ENCODE measurements around the gene WNT1.

The WNT1 gene

DNA sequence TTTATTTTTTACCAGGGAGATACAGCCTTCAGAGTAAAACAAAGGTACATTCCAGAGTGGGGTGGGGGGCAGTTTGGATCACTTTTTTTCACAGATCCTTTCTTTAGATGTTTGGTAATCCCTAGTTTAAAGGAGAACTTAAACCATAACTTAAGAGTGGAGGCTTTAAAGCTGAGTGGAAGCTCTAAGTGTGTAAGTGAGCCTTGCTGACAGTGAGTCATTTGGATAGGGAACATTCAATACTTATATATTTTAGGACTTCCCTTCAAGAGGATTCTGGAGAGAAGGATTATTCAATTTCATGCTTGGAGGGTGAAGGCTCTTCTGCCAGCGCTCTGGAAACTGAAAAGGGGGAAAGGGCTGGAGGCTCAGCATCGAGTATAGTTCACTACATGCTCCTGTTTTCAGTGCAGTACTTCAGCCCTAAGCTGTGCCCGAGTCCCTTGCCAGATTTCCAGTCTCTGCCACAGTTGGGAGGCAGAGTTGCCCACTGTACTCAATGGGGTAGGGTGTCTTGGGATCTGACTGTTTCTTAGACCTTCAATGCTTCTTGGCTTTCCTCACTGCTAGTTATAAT lies 32.1 kb downstream of the WNT1 start:
- DNase-seq = no peak

DNA sequence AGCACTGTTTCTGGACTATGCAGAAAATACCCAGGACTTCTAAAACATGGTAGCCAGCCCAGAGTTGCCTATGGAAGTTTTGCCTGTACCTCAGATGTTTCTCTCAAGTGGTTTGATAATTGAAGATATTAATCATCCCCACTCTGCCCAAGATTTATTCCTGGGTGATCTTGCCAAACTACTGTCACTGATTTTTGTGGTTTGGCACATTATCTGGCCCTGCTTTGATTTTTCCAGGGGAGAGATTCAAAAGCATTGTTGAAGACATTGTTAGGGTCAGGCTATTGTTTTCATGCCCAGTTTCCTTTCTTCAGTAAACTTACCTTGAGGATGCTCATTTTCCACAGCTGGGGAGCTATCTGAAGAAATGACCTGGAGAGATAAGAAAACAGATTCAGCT lies 34.6 kb downstream of the WNT1 start:
- no peak for DNase-seq

DNA sequence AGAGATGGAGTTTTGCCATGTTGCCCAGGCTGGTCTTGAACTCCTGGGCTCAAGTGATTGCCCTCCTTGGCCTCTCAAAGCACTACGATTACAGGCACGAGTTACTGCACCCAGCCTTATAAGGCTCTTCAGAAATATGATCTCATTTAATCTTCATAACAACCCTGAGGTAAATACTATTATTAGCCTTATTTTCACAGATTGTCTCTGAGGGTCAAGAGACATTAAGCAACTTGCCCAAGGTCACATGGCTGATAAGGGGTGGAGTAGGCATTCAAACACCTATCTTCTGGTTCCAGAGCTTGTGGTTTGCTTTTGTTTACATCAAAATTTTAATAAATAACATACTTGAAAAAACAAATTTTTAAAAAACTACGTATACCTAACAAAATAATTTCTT lies 35.3 kb downstream of the WNT1 start:
- DNase-seq = no peak

DNA sequence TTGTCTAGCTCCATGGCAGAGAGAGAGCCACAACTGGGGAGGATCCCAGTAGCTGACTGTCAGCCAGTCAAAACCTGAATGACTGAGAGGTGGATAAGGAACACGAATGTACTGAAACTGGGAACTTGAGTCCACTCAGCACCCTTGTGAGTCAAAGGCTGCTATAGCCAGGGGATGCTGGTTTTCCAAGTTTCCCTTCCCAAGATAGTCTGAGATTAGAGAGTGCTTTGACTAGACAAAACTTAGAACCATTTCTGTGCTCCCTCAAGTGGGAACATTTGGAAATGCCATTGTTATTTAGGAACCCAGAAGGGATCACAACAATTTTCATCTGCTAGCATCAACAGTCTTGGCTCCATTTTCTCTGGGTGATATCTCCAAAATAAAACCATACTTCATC lies 36.4 kb downstream of the WNT1 start:
- DNase-seq = no peak

DNA sequence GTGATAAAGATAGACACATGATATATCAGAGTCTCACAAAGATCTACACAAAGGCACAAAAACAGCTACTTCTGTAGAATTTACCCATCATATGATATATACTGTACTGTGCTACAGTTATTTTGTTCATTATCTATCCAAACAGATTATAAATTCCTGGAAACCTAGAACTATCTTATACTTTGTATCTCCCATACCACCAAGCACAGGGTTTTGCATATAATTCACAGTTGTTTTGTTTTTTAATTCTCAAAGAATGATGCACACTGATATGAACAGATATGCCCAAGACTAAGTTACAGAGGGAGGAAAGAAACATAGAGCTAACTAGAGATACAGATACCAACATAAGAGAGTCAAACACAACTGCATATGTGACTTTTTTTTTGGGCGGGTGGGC lies 37.1 kb downstream of the WNT1 start:
- no peak for DNase-seq

DNA sequence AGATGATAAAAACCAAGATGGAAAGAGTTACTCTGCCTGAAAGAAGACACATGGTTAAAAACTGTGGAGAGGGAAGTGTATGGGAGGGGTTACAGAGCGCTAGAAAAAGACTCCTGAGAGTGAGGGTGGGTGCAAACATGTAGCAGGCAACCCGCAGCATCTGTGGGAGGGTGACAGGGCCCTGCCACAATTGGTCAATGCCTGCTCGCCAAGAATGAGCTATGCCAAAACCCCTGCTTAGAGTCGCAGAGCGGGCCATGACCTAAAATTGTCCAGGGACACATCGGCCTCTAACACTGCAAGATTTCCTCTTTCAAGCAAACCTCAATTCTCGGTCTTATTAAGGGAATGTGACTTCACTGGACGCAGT lies 39.8 kb downstream of the WNT1 start:
- DNase-seq = no peak

DNA sequence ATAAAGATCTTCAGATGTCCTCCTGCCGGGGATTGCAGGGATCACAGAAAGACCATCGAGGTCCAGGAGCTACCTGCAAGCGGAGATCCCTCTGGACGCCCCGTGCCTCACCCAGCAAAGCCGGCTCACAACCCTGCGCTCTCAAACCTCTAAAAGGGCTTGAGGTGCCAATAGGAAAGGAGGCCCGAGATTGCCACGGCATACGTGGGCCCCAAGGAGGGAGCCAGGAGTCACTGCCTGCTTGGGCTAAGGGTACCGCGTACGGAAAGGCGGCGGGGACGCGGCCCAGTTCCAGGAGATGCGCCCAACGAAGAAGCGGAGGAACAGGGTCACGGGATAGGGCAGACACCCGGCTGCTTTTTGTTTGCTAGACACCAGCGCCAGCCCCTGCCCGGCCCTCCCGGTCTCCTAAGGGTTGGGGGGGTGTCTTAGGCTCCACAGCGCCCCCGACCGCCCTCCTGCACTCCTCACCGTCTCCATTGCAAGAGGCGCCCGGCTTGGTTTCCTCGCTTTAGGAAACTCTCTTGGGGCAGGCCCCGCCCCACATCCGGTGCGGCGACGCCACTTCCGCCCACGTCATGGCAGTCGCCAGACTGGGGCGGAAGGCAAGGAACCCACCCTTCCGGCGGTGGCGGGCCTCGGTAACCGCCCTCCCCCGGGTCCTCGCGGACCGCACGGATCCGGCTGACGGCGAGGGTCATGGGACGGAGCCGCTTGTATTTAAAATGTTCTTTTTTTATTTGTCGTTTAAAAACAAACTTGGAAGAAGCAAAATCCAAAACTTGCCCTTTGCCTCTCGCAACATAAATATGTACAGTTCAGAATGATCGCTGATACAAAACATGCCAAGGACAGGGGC lies 40.4 kb downstream of the WNT1 start, which contains the start of gene PRKAG1:
Gene PRKAG1, minus strand, starts transcription at position 516 of the 859 bp plus-strand sequence. Its CDS starts 36 bp downstream, at position 480.
- DNase-seq = peak; percentile 87

DNA sequence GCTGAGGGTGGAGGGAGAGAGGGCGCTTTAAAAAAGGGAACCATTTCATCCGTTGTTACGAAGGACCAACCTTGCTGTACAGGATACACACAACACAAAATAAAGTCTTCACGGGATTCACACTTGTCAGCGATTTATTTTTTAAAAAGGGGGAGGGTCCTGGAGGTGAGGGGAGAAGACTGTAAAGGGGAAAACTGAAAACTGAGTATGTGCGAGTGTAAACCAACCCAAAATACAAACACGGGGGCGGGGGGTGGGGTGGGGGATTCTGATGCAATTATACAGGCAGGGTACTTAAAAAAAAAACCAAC lies 41.0 kb downstream of the WNT1 start:
- DNase-seq = no peak

DNA sequence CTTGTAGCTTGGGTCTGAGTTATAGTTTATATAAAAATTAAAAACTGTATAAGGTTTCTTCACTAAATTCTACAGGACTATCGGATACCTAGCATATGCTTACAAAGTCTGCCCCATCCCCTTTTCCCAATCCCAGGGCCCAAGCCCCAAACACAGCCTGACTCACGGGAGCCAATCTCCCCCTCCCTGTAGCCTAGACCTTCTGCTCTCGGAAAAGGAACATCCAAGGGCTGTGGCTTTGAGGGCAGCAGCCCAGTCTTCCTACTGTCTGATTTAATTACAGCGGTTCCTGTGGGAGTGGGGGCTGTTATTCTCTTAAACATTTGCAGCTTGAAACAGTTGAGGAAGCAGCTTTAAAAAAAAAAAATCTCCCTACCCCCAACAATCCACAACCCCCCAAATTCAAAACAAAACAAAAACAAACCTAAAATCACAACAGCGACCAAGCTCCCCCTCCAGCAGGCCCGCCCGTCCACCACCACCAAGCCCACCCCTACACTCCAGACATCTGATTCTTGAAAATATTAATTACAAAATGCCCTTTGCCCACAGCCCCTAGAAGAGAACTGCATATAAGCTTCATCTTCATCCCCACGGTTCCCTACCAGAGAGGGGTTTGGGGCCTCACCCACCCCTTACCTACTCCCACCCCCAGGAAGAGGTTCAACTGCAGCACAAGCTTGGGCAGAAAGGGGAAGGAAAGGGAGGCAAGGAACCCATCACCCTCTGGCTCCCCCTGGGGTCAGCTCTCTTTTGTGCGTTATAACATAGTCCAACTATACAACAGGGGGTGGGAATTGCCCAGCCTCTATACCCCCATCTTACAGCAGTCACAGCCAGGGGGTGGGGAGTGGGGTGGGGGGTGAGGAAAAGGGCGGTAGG lies 41.6 kb downstream of the WNT1 start:
- no peak for DNase-seq

DNA sequence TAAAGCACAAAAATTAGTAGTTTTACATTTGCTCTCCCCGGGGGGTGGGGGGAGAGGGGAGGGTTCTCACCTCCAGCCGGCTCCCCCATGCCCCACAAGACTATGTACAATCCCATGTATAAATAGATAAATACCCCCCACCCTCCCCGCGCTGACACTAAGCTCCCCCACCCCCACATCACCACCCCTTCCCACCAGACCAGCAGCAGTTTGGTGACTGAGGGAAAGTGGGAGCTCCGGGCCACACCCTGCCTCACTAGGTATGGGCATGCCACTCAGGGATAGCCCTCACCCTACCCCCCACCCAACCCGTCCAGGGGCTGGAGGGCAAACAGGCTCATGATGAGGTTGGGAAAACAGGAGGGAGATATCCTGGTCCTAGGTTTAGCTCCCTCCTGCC lies 42.3 kb downstream of the WNT1 start:
- no peak for DNase-seq

DNA sequence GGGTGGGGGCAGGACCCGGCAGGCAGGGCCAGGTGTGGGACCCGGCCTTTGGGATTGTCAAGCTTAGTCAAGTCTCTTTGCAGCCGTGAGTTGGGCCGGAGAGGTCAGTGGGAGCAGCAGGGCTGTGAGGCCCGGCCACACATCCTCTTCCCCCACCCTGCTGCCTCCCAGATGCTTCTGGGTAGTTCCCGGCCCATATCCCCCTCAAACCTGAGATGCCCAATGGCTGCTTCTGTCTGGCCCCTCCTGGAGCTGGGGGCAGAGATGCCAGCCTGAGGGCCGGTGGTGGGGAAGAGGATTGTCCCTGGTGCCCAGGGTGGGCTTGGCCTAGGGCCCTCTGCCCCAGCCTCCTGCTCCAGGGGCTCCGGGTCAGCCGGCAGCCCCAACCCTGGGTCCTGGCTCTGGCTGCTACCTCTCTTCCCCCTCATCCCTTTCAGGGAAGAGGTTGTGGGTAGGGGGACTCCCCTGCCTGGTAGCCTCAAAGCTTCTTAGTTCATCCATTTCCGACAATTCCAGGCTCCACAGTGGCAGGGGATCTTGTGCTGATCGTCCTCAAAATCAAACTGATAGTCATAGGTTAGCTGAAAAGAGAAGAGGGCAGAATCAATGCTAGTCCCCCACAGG lies 43.3 kb downstream of the WNT1 start:
- DNase-seq = no peak

DNA sequence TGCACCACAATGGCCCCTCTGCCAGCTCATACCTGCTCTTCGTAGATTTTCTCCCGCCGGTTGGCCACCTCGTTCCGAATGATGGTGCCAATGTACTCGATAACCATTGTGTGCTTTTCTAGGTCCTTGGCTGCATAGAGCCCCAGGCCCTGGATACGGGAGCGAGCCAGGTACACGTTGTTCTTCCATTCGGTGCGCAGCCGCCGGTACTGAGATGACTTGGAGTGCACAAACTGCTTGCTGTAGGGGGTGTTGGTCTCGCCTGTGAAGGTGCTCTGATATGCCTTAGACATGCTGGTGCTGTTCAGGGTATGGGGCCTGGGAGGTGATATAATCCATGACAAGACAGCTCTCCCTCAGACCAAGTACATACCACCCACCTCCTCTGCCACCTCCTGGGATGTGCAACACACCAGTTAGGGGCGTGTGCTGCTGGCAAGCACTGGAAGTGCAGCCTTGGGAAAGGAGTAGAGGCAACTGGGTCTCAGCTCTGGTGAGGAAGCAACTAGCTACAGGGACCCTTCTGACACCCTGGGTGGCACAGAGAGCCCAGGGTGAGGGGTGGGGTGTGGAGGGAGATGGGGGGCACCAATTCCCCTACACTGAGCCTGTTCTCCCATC lies 44.5 kb downstream of the WNT1 start:
- no peak for DNase-seq

DNA sequence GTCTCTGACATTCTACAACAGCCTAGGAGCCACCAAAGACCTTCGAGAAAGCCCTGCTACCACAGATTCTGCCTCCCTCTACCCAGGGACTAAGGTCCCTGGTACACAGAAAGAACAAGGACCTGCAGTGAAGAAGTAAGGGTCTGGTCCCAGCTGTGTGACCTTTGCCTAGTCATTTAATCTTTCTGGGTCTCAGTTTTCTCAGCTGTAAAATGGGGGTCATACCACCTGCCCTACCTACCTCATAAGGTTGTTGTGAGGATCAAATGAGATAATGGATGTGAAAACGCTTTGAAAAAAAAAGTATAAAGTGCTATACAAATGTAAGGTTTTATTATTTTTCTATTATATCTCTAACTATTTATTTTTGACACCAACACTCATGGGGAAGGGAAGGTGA lies 45.7 kb downstream of the WNT1 start:
- DNase-seq = no peak

DNA sequence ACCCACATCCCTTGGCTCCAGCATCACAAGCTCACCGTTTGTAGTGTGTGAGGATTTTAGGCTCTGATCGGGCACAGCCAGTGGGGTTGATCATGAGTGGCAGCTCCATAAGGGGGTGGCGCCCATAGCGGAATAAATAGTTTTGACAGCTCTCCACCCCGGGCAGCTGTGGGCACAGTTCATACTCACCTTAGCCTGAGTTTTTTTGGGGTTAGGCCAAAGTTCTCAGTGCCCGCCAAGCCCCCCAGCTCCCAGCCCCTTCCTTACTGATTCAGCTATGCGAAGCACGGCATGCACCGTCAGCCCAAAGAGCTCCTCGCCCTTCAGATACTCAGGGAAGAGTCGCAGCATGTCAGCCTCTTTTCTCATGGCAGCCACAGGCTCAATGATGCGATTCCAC lies 46.4 kb downstream of the WNT1 start:
- no peak for DNase-seq

DNA sequence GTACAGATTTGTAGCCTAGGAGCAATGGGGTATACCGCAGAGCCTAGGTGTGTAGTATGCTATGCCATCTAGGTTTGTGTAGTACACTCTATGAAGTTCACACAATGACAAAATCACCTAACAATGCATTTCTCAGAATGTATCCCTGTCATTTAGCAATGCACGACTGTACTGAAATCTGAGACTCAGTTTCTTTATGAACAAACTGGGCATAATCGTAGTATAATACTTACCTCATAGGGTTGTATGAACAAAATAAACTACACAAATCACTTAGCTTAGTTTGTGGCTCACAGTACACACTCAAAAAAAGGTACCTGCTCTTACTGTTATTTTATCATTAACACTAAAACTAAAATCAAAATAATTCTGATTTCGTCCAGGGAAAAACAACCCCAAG lies 47.3 kb downstream of the WNT1 start:
- no peak for DNase-seq

DNA sequence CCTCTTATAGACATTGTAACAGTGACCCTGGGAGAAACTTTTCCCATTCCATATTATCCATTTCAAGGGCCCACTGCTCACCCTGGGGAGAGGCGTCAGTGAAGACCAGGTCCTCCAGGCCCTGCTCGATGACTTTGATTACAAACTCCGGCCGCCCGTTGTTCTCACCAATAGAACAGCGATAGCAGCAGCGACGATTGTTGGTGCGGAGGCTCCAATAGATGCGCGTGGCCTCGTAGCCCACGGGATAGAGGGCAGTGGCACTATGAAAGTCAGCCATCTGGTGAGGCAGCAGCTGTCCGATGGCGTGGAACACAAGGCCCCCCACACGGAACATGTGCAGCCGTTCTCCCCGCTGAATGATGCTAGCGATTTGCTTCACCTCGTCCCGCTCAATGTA lies 48.0 kb downstream of the WNT1 start:
- DNase-seq = no peak

DNA sequence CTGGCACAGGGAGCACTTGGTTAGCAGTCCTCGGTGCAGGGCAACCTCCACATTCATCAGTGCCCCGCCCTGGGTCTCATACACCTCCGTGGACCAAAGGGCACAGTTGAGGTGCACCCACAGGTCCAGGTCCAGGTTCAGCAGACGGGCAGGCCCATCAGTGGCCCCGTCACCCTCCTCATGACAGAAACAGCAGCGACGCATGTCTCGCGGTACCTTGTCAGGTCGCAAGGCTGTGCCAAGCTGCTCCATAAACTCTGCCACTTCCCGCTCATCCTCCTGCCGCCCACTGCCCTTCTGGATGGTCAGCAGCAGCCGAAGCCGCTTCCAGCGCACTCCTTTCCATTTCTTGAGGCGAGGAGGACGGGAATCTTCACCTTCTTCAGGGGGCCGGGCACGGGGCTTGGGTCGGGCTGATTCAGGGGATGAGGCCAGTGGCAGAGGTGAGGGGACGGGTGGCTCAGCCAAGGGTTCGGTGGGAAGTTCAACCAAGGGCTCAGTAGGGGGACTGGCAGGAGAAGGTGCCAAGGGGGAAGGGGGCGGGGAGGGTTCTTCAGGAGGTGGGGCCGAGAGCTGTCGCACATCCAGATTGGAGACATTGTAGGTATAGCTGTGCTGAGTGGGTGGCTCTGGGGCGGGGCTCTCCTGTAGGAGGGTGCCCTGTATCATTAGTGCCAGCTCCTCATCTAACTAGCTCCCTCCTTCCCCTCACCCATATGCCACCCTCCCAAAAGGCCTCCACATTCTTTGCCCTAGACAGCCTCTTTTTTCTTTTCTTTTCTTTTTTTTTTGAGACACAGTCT lies 48.8 kb downstream of the WNT1 start:
- DNase-seq = no peak

DNA sequence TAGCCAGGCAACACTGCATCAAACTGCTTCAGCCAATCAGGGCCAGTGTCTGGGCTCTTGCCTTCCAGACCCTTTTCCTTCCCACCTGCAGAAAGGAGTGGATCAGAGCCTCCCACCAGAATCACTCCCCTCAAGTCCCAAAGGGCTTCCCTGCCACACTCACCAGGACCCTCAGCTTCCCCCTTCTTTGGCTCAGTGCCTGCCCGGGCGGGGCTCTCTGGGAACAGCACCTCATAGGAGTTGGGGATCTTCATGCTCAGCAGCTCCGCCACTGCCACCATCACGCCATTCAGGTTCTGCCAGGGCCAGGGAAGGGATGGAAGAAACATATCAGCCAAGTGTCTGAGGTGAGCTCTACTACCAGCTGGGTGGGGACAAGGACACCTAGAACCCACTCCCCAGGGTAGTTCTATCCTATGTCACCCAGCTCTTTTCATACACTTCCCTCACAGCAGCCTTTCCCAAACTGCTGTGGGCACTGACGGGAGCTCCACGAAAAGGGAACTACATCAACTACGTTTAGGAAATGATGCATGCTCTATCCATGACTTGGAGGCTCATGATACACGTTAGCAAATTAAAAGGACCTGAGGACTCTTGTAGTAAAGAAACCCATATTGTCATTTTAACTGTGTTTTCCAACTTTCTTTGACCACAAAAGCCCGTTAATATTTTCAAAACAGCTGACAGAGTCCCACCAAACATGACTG lies 49.9 kb downstream of the WNT1 start:
- no peak for DNase-seq

DNA sequence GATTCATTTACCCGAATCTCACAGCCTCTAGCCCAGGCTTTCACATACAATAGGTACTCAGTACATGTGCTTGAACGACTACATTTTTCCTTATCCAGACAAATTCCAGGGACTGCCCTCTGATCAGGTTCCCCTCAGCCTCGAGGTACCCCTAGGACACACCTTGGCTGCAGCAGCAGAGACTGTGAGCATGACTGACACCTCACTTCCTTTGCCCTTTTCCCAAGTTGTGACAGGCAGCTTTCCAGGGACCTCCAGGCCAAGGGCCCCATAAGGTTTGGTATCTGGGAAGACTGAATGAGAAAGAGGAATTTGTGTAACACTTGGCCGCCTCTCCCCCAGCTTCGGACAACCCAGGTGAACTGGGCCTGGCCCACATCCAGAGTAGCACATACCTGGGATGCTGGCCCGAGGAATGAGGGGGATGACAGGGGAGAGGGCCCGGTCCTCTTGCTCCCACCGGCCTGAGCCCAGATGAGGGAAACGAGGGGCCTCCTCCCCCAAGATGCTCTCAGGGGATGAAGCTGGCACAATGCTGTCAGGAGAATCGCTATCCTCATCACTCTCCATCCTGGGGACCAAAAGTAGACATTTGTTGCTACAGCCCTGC lies 50.6 kb downstream of the WNT1 start:
- no peak for DNase-seq

DNA sequence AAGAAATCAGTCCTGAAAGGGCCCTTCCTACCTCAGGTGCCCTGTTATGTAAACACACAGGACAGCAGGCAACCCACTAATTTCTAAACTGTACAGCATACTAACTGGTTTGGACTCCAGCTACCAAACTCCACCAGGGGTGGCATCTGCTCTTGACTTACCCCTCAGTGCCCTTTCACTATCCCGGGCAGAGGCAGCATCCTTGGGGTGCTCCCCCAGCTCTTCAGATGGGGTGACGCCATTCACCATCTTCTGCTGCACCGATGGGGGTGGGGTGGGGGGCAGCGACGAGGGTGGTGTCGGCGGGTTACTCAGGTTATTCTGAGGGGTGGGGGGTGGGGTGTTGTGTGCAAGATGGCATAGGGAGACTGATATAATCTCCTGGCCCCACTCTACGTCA lies 52.0 kb downstream of the WNT1 start:
- DNase-seq = no peak
